Heart left ventricle (tissue), 13 donors: ENCODE results near the gene DUSP5.

Source experiments
- POLR2A ChIP-seq, 2 donors: fragments of 450-650 bp; IDR thresholded peaks; one replicate each; pipeline ENCODE4 v1.6.1; 2017; ENCODE audit warnings: antibody characterized with exemption in 2 of 2, mild to moderate bottlenecking in 2 of 2, moderate library complexity in 2 of 2
- TF ChIP-seq, protein P1 (sequence below), 12 donors: fragments of 200-600 bp; sonication (generic) in 4 of 12; IDR thresholded peaks; one replicate each; pipeline versions ENCODE4 v1.5.0 to v1.8.0; 2018 to 2022; ENCODE audit warnings: antibody characterized with exemption in 12 of 12, mild to moderate bottlenecking in 5 of 12
- donor health status: ischemic (EF 13 %, LVEDD 7.1; RV severe dilation, severe dysfunction).
- donor health status: DM: no; HTN: yes; CAD: no.
- donor health status: DM: no; HTN: no; CAD: no.
- donor health status: ischemic (EF 25% LVEDD 6.9; RV normal size, moderate dysfunction).
- donor health status: ischemic (EF 25% LVEDD 5.7; RV mildly dilated, moderate dysfunction).
- donor health status: ischemic (EF 35%, LVEDD 5.7; RV mildly dilated, moderate dysfunction).
- donor health status: nonischemic (EF 11% LVEDD 7.7; RV severe dilation, severe dysfunction).
- donor health status: DM: yes; HTN: yes; CAD: no.
- donor health status: PGD.
- donor health status: ischemic (EF 29% LVEDD 5.4; RV normal size, mild dysfunction).
- donor health status: nonischemic (EF 23%, LVEDD 6.1; RV moderate dilation, normal function).

DNA sequence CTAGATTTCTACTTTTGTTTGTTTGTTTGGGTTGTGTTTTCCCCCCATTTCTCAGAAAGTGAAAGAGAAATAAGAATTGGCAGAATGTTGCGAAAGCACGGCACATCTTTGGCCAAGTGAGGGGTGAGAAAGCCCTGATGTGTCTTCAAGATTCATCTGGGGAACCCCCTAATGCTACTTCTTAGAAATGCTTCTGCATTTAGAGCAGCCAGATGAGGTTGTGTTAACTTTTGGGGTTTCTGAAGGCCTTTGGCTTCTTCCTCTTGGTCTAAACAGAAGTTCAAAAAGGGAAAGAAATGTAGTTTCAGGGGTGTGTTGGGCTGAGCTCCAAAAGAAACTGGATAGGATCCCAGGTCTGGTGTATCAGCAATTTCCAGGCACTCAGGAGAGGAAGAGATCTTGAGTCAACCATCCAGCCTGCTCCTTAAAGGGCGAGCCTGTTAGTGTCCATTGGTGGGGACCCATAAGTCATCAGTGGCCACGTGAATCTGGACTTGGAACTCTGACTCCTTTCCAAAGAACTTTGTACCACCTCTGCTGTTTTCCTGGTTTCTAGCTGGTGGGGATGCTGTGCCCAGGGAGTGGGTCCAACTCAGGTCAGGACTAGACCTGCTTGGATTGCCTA, 6.5 kb downstream of the DUSP5 start:
- TF ChIP-seq, protein P1, sequence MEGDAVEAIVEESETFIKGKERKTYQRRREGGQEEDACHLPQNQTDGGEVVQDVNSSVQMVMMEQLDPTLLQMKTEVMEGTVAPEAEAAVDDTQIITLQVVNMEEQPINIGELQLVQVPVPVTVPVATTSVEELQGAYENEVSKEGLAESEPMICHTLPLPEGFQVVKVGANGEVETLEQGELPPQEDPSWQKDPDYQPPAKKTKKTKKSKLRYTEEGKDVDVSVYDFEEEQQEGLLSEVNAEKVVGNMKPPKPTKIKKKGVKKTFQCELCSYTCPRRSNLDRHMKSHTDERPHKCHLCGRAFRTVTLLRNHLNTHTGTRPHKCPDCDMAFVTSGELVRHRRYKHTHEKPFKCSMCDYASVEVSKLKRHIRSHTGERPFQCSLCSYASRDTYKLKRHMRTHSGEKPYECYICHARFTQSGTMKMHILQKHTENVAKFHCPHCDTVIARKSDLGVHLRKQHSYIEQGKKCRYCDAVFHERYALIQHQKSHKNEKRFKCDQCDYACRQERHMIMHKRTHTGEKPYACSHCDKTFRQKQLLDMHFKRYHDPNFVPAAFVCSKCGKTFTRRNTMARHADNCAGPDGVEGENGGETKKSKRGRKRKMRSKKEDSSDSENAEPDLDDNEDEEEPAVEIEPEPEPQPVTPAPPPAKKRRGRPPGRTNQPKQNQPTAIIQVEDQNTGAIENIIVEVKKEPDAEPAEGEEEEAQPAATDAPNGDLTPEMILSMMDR (IDR thresholded peaks at IDR 0.05) = no peak
- no peak for TF ChIP-seq POLR2A (IDR thresholded peaks at IDR 0.05)
